Measurements from ENCODE around the gene HMBS. TPM values are rescaled to one million over a fixed set of nuclear protein-coding genes. Genes with fewer than 3 reads are reported as not detected.

HMBS gene
- total and polyA plus RNA-seq, 8 donors: 4.8 to 18.9 (median 9.4) TPM

GRCh38 chr11:119081682-119082260 lies 2.9 kb upstream of the HMBS start:
- WGBS, 2 donors: 75 to 79% methylated on average over 7 of the region's 7 CpGs
- no peak for ATAC-seq
- no peak for DNase-seq
- Histone ChIP-seq H3K9me3 (no peaks in the 10 kb centered on the region), H3K4me3 (no peak overlapping the region), H3K27me3 (no peaks in the 10 kb centered on the region), H3K27ac (peak overlapping the region in 1 of 4 donors; percentile 6), H3K36me3 (peaks cover 0 to 48% (median 34%) of the 10 kb centered on the region in 3 donors), H3K4me1 (peaks cover 0 to 9% (median 9%) of the 10 kb centered on the region in 3 donors)
- FAIRE-seq: no peak
- intact Hi-C loops (cut with DNase I): no loop called here
- TF ChIP-seq, protein P1, sequence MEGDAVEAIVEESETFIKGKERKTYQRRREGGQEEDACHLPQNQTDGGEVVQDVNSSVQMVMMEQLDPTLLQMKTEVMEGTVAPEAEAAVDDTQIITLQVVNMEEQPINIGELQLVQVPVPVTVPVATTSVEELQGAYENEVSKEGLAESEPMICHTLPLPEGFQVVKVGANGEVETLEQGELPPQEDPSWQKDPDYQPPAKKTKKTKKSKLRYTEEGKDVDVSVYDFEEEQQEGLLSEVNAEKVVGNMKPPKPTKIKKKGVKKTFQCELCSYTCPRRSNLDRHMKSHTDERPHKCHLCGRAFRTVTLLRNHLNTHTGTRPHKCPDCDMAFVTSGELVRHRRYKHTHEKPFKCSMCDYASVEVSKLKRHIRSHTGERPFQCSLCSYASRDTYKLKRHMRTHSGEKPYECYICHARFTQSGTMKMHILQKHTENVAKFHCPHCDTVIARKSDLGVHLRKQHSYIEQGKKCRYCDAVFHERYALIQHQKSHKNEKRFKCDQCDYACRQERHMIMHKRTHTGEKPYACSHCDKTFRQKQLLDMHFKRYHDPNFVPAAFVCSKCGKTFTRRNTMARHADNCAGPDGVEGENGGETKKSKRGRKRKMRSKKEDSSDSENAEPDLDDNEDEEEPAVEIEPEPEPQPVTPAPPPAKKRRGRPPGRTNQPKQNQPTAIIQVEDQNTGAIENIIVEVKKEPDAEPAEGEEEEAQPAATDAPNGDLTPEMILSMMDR (IDR thresholded peaks at IDR 0.05): no peak

DNA sequence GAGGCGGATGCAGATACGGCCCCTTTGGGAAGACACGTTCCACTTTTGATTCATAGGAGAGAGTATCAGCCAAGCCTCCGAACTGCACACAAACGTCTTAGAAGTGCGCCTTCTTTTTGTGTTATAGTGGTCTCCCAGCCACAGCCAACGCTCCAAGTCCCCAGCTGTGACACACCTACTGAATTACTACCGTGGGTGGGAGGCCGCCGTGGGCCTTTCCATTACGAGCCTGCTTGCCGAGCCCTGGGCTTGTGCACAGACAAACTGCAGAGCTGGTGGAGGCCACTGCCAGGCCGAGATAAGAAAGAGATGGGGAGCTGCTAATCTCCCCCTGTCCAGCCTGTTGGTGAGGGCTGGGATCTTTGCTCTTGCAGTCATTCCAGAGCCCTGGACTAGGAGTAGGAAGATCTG lies 761 bp downstream of the HMBS start:
- H3K4me3 ChIP-seq: peak overlapping the region; percentile 52 to 99 (median 78)
- peak in 2 of 4 donors; percentile 1 to 4 for ATAC-seq
- 0 to 1% methylated on average over 13 of the region's 13 CpGs for WGBS, 2 donors
- TF ChIP-seq, protein P1 (IDR thresholded peaks at IDR 0.05): no peak
- intact Hi-C loops (cut with DNase I): no loop called here
- peak overlapping the region; percentile 73 to 90 (median 89) for H3K27ac ChIP-seq
- no peak for DNase-seq
- H3K4me1 ChIP-seq: peaks cover 0 to 9% (median 9%) of the 10 kb centered on the region in 3 donors
- no peaks in the 10 kb centered on the region for H3K9me3 ChIP-seq
- H3K36me3 ChIP-seq: peaks cover 0 to 12% (median 4%) of the 10 kb centered on the region in 3 donors
- no peaks in the 10 kb centered on the region for H3K27me3 ChIP-seq
- FAIRE-seq: no peak

GRCh38 chr11:119087123-119087522 lies 2.4 kb downstream of the HMBS start:
- Histone ChIP-seq H3K36me3 (no peaks in the 10 kb centered on the region), H3K4me3 (no peak overlapping the region), H3K4me1 (peaks cover 0 to 9% (median 9%) of the 10 kb centered on the region in 3 donors), H3K9me3 (no peaks in the 10 kb centered on the region), H3K27ac (no peak overlapping the region), H3K27me3 (no peaks in the 10 kb centered on the region)
- DNase-seq: no peak
- TF ChIP-seq, protein P1 (IDR thresholded peaks at IDR 0.05): no peak
- no peak for ATAC-seq
- WGBS, 2 donors: 80 to 89% methylated on average over 6 of the region's 6 CpGs
- intact Hi-C loops (cut with DNase I): no loop called here
- no peak for FAIRE-seq

DNA sequence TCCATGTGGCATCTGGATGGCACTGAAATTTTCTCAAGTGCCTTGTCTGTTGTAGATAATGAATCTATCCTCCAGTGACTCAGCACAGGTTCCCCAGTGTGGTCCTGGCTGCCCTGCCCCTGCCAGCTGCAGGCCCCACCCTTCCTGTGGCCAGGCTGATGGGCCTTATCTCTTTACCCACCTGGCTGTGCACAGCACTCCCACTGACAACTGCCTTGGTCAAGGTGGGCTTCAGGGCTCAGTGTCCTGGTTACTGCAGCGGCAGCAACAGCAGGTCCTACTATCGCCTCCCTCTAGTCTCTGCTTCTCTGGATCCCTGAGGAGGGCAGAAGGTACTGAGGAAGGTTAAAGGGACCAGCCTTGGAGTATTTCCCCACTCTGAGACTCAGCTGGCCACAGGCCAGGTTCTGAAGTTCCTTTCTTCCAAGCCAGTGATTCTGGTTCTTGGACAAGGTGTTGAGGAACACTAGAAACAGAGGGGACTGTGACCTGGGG lies 3.1 kb downstream of the HMBS start:
- intact Hi-C loops (cut with DNase I): no loop called here
- Histone ChIP-seq H3K9me3 (no peaks in the 10 kb centered on the region), H3K4me1 (peaks cover 0 to 10% (median 9%) of the 10 kb centered on the region in 3 donors), H3K27ac (no peak overlapping the region), H3K4me3 (no peak overlapping the region), H3K36me3 (no peaks in the 10 kb centered on the region), H3K27me3 (no peaks in the 10 kb centered on the region)
- 94 to 95% methylated on average over 2 of the region's 2 CpGs for WGBS, 2 donors
- no peak for DNase-seq
- no peak for FAIRE-seq
- TF ChIP-seq, protein P1 (IDR thresholded peaks at IDR 0.05): no peak
- ATAC-seq: no peak

GRCh38 chr11:119088406-119088805 lies 3.7 kb downstream of the HMBS start:
- FAIRE-seq (no peak), DNase-seq (no peak), ATAC-seq (no peak)
- no peak overlapping the region for H3K27ac ChIP-seq
- no peak overlapping the region for H3K4me3 ChIP-seq
- no peaks in the 10 kb centered on the region for H3K9me3 ChIP-seq
- intact Hi-C loops (cut with DNase I): no loop called here
- peaks cover 4 to 16% (median 15%) of the 10 kb centered on the region in 3 donors for H3K4me1 ChIP-seq
- no peaks in the 10 kb centered on the region for H3K27me3 ChIP-seq
- TF ChIP-seq, protein P1 (IDR thresholded peaks at IDR 0.05): no peak
- no peaks in the 10 kb centered on the region for H3K36me3 ChIP-seq
- WGBS, 2 donors: 93 to 95% methylated on average over 9 of the region's 9 CpGs

Data from pancreas (tissue), 10 donors.